Smooth muscle cell of the pulmonary artery (primary cell): Measurements from ENCODE around the gene PLAAT3. TPM values are rescaled to one million over a fixed set of nuclear protein-coding genes. Genes with fewer than 3 reads are reported as not detected.

Experiments
- total RNA-seq: library from RNA; depleted of rRNA; stranded (reverse); fragments of >200 nt; gene quantifications from 2 replicates; pipeline ENCODE4 v1.2.3, GENCODE V29; 2014

Gene PLAAT3
- total RNA-seq: 12.0 and 30.2 TPM in 2 replicates

GRCh38 chr11:63614136-63614671 lies at the start of gene PLAAT3:
Gene PLAAT3 (minus strand): TSS chr11:63614433. CDS start chr11:63614014, 419 bp downstream.

GRCh38 chr11:63563201-63564055 lies 50.8 kb downstream of the PLAAT3 start, which contains the start of gene PLAAT2:
Gene PLAAT2 (minus strand): TSS chr11:63563379. CDS start chr11:63563324, 55 bp downstream.

GRCh38 chr11:63536669-63537292 lies 77.5 kb downstream of the PLAAT3 start, which contains the start of gene PLAAT4:
Gene PLAAT4 (plus strand): TSS chr11:63536808. CDS start chr11:63536869, 61 bp downstream.

Other genes with a start within 250 kb of the PLAAT3 start
- not detected in 2 replicates for gene SLC22A9, start 244.6 kb downstream of the PLAAT3 start, total RNA-seq
- gene PLAAT5, start 123.3 kb downstream of the PLAAT3 start, total RNA-seq: 0.23 TPM in 1 of 2 replicates, not detected in the other
- gene LGALS12, start 108.3 kb downstream of the PLAAT3 start, total RNA-seq: not detected in 2 replicates
- 5.1 and 9.1 TPM in 2 replicates for gene PLAAT4, start 77.6 kb downstream of the PLAAT3 start, total RNA-seq
- not detected in 2 replicates for gene PLAAT2, start 51.1 kb downstream of the PLAAT3 start, total RNA-seq
- gene ATL3, start 56.9 kb upstream of the PLAAT3 start, total RNA-seq: 110 and 158 TPM in 2 replicates
- gene RTN3, start 67.1 kb upstream of the PLAAT3 start, total RNA-seq: 83.3 and 98.0 TPM in 2 replicates
- gene ZFTA, start 154.3 kb upstream of the PLAAT3 start, total RNA-seq: 17.7 and 19.2 TPM in 2 replicates
- gene SPINDOC, start 199.0 kb upstream of the PLAAT3 start, total RNA-seq: 10.7 and 15.6 TPM in 2 replicates
- gene MARK2, start 224.7 kb upstream of the PLAAT3 start, total RNA-seq: 10.3 and 12.0 TPM in 2 replicates